H1 (cell line): ENCODE data around the gene COQ7. TPM values are rescaled to one million over a fixed set of nuclear protein-coding genes. Genes with fewer than 3 reads are reported as not detected.

Experiments used
- ASH2L ChIP-seq: fragments of 200-600, 300-600 bp; sonication (generic); IDR thresholded peaks from one replicate; pipeline ENCODE4 v1.7.1; 2017; ENCODE audit warnings: low read length
- CTBP2 ChIP-seq: IDR thresholded peaks from 2 replicates; pipeline ENCODE4 v1.7.0; 2011; ENCODE audit warnings: borderline replicate concordance, mild to moderate bottlenecking, moderate library complexity, mixed read lengths, low read length; ENCODE audit not compliant: insufficient read depth, insufficient read length
- EP300 ChIP-seq, 2 experiments: IDR thresholded peaks; 1 replicate in 1 of 2; 2 replicates in 1 of 2; pipeline ENCODE4 v1.6.1; 2011 to 2012; ENCODE audit warnings: low read depth in 2 of 2, low read length in 2 of 2, mild to moderate bottlenecking in 2 of 2, borderline replicate concordance in 1 of 2, inconsistent platforms in 1 of 2, moderate library complexity in 1 of 2
- MAFK ChIP-seq: IDR thresholded peaks from 2 replicates; pipeline ENCODE4 v1.6.1; 2012; ENCODE audit warnings: low read depth, mild to moderate bottlenecking, improper control_type of control experiment, low read length
- SRF ChIP-seq: IDR thresholded peaks from 2 replicates; pipeline ENCODE4 v1.6.1; 2011; ENCODE audit warnings: mild to moderate bottlenecking, low read depth, low read length, moderate library complexity
- TBP ChIP-seq: IDR thresholded peaks from 2 replicates; pipeline ENCODE4 v1.6.1; 2011; ENCODE audit warnings: low read depth, low read length, improper control_type of control experiment
- TCF12 ChIP-seq: IDR thresholded peaks from 2 replicates; pipeline ENCODE4 v1.6.1; 2011; ENCODE audit warnings: low read depth, mild to moderate bottlenecking, low read length
- polyA plus RNA-seq, 7 experiments: library from polyadenylated mRNA; depleted of rRNA in 3 of 7; stranded (reverse) in 5 of 7; unstranded in 2 of 7; fragments of >200 nt in 5 of 7; fragments of 200-250 nt in 2 of 7; gene quantifications; 1 replicate in 5 of 7; 2 replicates in 1 of 7; 4 replicates in 1 of 7; pipeline versions ENCODE4 v1.2.1 to v1.2.3, GENCODE V29; 2011 to 2013; ENCODE audit warnings: missing spikeins in 2 of 7, mixed read lengths in 2 of 7
- total RNA-seq: library from RNA; stranded (reverse); fragmentation: NEBNext Ultra II Directional; extraction: Animal tissue kit (Norgen Biotek cat#: 25700); gene quantifications from 2 replicates; pipeline ENCODE4 v1.2.1, GENCODE V29; 2021
- TF ChIP-seq, protein P1 (sequence below): fragments of 300-600 bp; sonication (generic); IDR thresholded peaks from 2 replicates; pipeline ENCODE4 v1.7.1; 2012; ENCODE audit warnings: low read length, moderate library complexity, mild to moderate bottlenecking, inconsistent platforms; ENCODE audit not compliant: insufficient replicate concordance
- TF ChIP-seq, protein P2 (sequence below), 3 experiments: IDR thresholded peaks; 1 replicate in 2 of 3; 2 replicates in 1 of 3; pipeline versions ENCODE4 v1.5.1 to v1.6.1; 2011; ENCODE audit warnings: low read length in 3 of 3, mild to moderate bottlenecking in 3 of 3, inconsistent platforms in 2 of 3, low read depth in 1 of 3, moderate library complexity in 1 of 3; ENCODE audit not compliant: insufficient read depth in 1 of 3; ENCODE audit errors: control extremely low read depth in 1 of 3

Gene COQ7
- total and polyA plus RNA-seq, 2 of the 8 experiments (the other 6 are each of a cell fraction or from before 2014, with no cell fraction given), result 7.1 to 15.2 TPM

GRCh38 chr16:19033761-19034160 is 33.7 kb upstream of the COQ7 start (continued):
- TF ChIP-seq TBP (no peak), CTBP2 (no peak), TCF12 (no peak), SRF (no peak), MAFK (no peak), EP300 (IDR thresholded peaks at IDR 0.05; ENCODE audit: borderline replicate concordance in 1 of 2, low read depth in 2 of 2, low read length in 2 of 2) (no peak), ASH2L (no peak)
- TF ChIP-seq, protein P1, sequence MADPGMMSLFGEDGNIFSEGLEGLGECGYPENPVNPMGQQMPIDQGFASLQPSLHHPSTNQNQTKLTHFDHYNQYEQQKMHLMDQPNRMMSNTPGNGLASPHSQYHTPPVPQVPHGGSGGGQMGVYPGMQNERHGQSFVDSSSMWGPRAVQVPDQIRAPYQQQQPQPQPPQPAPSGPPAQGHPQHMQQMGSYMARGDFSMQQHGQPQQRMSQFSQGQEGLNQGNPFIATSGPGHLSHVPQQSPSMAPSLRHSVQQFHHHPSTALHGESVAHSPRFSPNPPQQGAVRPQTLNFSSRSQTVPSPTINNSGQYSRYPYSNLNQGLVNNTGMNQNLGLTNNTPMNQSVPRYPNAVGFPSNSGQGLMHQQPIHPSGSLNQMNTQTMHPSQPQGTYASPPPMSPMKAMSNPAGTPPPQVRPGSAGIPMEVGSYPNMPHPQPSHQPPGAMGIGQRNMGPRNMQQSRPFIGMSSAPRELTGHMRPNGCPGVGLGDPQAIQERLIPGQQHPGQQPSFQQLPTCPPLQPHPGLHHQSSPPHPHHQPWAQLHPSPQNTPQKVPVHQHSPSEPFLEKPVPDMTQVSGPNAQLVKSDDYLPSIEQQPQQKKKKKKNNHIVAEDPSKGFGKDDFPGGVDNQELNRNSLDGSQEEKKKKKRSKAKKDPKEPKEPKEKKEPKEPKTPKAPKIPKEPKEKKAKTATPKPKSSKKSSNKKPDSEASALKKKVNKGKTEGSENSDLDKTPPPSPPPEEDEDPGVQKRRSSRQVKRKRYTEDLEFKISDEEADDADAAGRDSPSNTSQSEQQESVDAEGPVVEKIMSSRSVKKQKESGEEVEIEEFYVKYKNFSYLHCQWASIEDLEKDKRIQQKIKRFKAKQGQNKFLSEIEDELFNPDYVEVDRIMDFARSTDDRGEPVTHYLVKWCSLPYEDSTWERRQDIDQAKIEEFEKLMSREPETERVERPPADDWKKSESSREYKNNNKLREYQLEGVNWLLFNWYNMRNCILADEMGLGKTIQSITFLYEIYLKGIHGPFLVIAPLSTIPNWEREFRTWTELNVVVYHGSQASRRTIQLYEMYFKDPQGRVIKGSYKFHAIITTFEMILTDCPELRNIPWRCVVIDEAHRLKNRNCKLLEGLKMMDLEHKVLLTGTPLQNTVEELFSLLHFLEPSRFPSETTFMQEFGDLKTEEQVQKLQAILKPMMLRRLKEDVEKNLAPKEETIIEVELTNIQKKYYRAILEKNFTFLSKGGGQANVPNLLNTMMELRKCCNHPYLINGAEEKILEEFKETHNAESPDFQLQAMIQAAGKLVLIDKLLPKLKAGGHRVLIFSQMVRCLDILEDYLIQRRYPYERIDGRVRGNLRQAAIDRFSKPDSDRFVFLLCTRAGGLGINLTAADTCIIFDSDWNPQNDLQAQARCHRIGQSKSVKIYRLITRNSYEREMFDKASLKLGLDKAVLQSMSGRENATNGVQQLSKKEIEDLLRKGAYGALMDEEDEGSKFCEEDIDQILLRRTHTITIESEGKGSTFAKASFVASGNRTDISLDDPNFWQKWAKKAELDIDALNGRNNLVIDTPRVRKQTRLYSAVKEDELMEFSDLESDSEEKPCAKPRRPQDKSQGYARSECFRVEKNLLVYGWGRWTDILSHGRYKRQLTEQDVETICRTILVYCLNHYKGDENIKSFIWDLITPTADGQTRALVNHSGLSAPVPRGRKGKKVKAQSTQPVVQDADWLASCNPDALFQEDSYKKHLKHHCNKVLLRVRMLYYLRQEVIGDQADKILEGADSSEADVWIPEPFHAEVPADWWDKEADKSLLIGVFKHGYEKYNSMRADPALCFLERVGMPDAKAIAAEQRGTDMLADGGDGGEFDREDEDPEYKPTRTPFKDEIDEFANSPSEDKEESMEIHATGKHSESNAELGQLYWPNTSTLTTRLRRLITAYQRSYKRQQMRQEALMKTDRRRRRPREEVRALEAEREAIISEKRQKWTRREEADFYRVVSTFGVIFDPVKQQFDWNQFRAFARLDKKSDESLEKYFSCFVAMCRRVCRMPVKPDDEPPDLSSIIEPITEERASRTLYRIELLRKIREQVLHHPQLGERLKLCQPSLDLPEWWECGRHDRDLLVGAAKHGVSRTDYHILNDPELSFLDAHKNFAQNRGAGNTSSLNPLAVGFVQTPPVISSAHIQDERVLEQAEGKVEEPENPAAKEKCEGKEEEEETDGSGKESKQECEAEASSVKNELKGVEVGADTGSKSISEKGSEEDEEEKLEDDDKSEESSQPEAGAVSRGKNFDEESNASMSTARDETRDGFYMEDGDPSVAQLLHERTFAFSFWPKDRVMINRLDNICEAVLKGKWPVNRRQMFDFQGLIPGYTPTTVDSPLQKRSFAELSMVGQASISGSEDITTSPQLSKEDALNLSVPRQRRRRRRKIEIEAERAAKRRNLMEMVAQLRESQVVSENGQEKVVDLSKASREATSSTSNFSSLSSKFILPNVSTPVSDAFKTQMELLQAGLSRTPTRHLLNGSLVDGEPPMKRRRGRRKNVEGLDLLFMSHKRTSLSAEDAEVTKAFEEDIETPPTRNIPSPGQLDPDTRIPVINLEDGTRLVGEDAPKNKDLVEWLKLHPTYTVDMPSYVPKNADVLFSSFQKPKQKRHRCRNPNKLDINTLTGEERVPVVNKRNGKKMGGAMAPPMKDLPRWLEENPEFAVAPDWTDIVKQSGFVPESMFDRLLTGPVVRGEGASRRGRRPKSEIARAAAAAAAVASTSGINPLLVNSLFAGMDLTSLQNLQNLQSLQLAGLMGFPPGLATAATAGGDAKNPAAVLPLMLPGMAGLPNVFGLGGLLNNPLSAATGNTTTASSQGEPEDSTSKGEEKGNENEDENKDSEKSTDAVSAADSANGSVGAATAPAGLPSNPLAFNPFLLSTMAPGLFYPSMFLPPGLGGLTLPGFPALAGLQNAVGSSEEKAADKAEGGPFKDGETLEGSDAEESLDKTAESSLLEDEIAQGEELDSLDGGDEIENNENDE, result no peak
- TF ChIP-seq, protein P2, sequence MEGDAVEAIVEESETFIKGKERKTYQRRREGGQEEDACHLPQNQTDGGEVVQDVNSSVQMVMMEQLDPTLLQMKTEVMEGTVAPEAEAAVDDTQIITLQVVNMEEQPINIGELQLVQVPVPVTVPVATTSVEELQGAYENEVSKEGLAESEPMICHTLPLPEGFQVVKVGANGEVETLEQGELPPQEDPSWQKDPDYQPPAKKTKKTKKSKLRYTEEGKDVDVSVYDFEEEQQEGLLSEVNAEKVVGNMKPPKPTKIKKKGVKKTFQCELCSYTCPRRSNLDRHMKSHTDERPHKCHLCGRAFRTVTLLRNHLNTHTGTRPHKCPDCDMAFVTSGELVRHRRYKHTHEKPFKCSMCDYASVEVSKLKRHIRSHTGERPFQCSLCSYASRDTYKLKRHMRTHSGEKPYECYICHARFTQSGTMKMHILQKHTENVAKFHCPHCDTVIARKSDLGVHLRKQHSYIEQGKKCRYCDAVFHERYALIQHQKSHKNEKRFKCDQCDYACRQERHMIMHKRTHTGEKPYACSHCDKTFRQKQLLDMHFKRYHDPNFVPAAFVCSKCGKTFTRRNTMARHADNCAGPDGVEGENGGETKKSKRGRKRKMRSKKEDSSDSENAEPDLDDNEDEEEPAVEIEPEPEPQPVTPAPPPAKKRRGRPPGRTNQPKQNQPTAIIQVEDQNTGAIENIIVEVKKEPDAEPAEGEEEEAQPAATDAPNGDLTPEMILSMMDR (IDR thresholded peaks at IDR 0.05; ENCODE audit: control extremely low read depth in 1 of 3, insufficient read depth in 1 of 3, low read depth in 1 of 3, low read length in 3 of 3), result no peak
